HCT116 (cell line): Measurements from ENCODE around the gene STX10.
"Not testable (repeated sequence)": the region's sequence is repeated elsewhere in the genome, so short reads cannot be mapped to it uniquely, and the experiment has no call there.

Source experiments
- ATF3 ChIP-seq: IDR thresholded peaks from 2 replicates; pipeline ENCODE4 v1.6.1; 2012
- CEBPB ChIP-seq: IDR thresholded peaks from 2 replicates; pipeline ENCODE4 v1.6.1; 2012; ENCODE audit warnings: low read depth
- POLR2AphosphoS5 ChIP-seq: IDR thresholded peaks from 2 replicates; pipeline ENCODE4 v1.6.1; 2011; ENCODE audit warnings: mild to moderate bottlenecking, low read depth, low read length, moderate library complexity
- ZNF274 ChIP-seq: fragments of 200-500 bp; sonication (Bioruptor generic); IDR thresholded peaks from 2 replicates; pipeline ENCODE4 v1.6.1; 2014; ENCODE audit warnings: mild to moderate bottlenecking, low read depth, low read length, inconsistent platforms
- TF ChIP-seq, protein P1 (sequence below), 3 experiments: fragments of 200-600 bp in 1 of 3; sonication (generic) in 1 of 3; IDR thresholded peaks in 2 of 3; conservative IDR thresholded peaks in 1 of 3; 2 replicates each; pipeline ENCODE4 v1.5.1; 2012 to 2017; ENCODE audit warnings: low read depth in 2 of 3, low read length in 2 of 3, antibody characterized with exemption in 1 of 3, borderline replicate concordance in 1 of 3, control low read depth in 1 of 3, mild to moderate bottlenecking in 1 of 3, mixed read lengths in 1 of 3, mixed run types in 1 of 3, moderate library complexity in 1 of 3; ENCODE audit not compliant: insufficient read depth in 1 of 3

DNA sequence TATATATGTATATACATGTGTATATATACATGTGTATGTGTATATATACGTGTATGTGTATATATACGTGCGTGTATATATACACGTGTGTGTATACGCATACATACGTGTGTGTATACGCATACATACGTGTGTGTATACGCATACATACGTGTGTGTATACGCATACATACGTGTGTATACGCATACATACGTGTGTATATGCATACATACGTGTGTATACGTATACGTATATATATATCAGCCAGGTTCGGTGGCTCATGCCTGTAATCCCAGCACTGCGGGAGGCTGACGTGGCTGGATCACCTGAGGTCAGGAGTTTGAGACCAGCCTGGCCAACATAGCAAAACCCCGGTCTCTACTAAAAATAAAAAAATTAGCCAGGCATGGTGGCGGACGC, 34.8 kb upstream of the STX10 start:
- TF ChIP-seq, protein P1, sequence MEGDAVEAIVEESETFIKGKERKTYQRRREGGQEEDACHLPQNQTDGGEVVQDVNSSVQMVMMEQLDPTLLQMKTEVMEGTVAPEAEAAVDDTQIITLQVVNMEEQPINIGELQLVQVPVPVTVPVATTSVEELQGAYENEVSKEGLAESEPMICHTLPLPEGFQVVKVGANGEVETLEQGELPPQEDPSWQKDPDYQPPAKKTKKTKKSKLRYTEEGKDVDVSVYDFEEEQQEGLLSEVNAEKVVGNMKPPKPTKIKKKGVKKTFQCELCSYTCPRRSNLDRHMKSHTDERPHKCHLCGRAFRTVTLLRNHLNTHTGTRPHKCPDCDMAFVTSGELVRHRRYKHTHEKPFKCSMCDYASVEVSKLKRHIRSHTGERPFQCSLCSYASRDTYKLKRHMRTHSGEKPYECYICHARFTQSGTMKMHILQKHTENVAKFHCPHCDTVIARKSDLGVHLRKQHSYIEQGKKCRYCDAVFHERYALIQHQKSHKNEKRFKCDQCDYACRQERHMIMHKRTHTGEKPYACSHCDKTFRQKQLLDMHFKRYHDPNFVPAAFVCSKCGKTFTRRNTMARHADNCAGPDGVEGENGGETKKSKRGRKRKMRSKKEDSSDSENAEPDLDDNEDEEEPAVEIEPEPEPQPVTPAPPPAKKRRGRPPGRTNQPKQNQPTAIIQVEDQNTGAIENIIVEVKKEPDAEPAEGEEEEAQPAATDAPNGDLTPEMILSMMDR (IDR thresholded peaks at IDR 0.05 in 2 of 3, conservative IDR thresholded peaks at IDR 0.05 in 1 of 3; ENCODE audit: borderline replicate concordance in 1 of 3, insufficient read depth in 1 of 3, low read depth in 2 of 3, low read length in 2 of 3), result not testable (repeated sequence)
- TF ChIP-seq POLR2AphosphoS5, ZNF274, ATF3, CEBPB: not testable (repeated sequence)
